ENCODE measurements around the gene KRTAP10-8. TPM values are rescaled to one million over a fixed set of nuclear protein-coding genes. Genes with fewer than 3 reads are reported as not detected.

Gene KRTAP10-8
- total and polyA plus RNA-seq, 2 of the 4 experiments (the other 2 are of a cell fraction), result not detected

DNA sequence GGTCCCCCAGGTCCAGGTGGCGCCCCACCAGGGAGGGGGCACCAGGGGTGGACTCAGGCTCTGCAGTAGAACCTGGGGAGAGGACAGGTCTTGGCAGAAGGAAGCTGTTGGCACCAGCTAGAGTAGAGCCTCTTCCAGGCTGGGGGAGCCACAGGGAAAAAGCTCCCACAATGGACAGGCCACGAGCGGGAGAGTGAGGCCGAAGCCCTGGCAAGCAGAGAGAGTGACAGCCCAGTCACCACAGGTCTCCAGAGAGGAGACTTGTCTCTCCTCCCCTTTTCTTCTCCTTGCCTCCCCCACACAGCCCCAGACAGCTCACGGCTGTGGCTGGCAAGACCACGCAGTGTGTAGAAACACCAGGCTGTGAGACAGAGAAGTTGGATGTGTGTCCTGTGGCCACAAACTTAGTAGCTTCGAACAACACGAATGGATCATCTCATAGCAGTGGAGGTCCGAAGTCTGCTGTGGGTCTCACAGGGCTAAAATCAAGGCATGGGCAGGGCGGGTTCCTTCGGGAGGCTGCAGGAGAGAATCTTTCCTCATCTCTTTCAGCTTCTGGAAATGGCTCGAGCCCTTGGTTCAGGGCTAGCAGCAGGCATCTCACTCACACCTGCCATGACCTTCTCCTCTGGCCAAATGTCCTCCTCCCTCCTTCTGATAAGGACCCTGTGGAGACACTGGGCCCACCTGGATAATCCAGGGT is 39.2 kb downstream of the KRTAP10-8 start:
- Histone ChIP-seq H4K8ac (ENCODE audit: low read depth in 2 of 2, low read length in 2 of 2) (no peak overlapping the region), H2AK5ac (ENCODE audit: low read depth, low read length) (no peak overlapping the region), H3K9me1 (ENCODE audit: insufficient read depth, low read length) (no peaks in the 10 kb centered on the region), H3K9ac (ENCODE audit: low read depth, low read length) (no peak overlapping the region), H3K36me3 (ENCODE audit: control insufficient read depth, insufficient read depth, low read length) (no peaks in the 10 kb centered on the region), H3K4ac (ENCODE audit: low read depth, low read length) (no peak overlapping the region), H3K9me3 (ENCODE audit: control insufficient read depth, insufficient read depth, low read length) (peaks cover 2% of the 10 kb centered on the region), H2AFZ (replicated peaks; ENCODE audit: low read length, poor library complexity) (no peak overlapping the region), H3K27ac (ENCODE audit: insufficient read depth, low read length) (no peak overlapping the region), H3K18ac (ENCODE audit: low read depth, low read length) (no peak overlapping the region), H3K23ac (ENCODE audit: low read depth, low read length) (no peak overlapping the region), H2BK20ac (ENCODE audit: low read depth, low read length) (no peak overlapping the region), H2BK120ac (ENCODE audit: low read depth, low read length) (no peak overlapping the region), H2BK5ac (ENCODE audit: low read depth, low read length, poor library complexity, severe bottlenecking) (no peak overlapping the region), H3K79me1 (ENCODE audit: low read depth in 1 of 2, low read length in 2 of 2) (no peaks in the 10 kb centered on the region), H4K5ac (ENCODE audit: low read depth, low read length) (no peak overlapping the region), H3K56ac (ENCODE audit: extremely low read depth, insufficient read depth, low read length) (no peak overlapping the region), H2AK9ac (replicated peaks; ENCODE audit: low read depth, low read length, poor library complexity) (no peak overlapping the region), H3K4me2 (ENCODE audit: low read depth, low read length) (no peak overlapping the region), H2BK15ac (ENCODE audit: low read depth, low read length) (no peak overlapping the region), H3K14ac (replicated peaks; ENCODE audit: low read depth, low read length) (no peak overlapping the region), H3K4me3 (ENCODE audit: insufficient read depth, low read depth, low read length) (no peak overlapping the region), H3K4me1 (ENCODE audit: control insufficient read depth, insufficient read depth, low read length) (no peaks in the 10 kb centered on the region), H4K20me1 (ENCODE audit: insufficient read depth, low read length) (no peaks in the 10 kb centered on the region), H4K91ac (ENCODE audit: insufficient read depth, low read depth, low read length) (no peak overlapping the region), H3K27me3 (ENCODE audit: control insufficient read depth, insufficient read depth, low read length) (no peaks in the 10 kb centered on the region; the same call in 1 of the 2 replicates)
- WGBS, 2 experiments (ENCODE audit: extremely low coverage in 2 of 2, insufficient read length in 1 of 2), result 59% methylated on average over 4 of the region's 12 CpGs; no CpG with 5 or more reads in 1 of the 2 experiments
- intact Hi-C loops (cut with micrococcal nuclease) (loop anchor here (10.0 kb wide), 1 partner anchor 64 kb away; the partner anchor contains the start of gene TSPEAR), dilution Hi-C loops (cut with HindIII; ENCODE audit: low sequenced_read_pairs, unreplicated experiment) (no loop called here), in situ Hi-C loops (cut with MboI; ENCODE audit: low sequenced_read_pairs) (no loop called here)
- DNase-seq, result no peak
- POLR2A ChIA-PET (ENCODE audit: unreplicated experiment), result no interaction called here
- no peak for TF ChIP-seq RAD21 (IDR thresholded peaks at IDR 0.05; ENCODE audit: low read length)
- TF ChIP-seq FOS (IDR thresholded peaks at IDR 0.05; ENCODE audit: low read depth, low read length), result no peak
- TF ChIP-seq, protein P1, sequence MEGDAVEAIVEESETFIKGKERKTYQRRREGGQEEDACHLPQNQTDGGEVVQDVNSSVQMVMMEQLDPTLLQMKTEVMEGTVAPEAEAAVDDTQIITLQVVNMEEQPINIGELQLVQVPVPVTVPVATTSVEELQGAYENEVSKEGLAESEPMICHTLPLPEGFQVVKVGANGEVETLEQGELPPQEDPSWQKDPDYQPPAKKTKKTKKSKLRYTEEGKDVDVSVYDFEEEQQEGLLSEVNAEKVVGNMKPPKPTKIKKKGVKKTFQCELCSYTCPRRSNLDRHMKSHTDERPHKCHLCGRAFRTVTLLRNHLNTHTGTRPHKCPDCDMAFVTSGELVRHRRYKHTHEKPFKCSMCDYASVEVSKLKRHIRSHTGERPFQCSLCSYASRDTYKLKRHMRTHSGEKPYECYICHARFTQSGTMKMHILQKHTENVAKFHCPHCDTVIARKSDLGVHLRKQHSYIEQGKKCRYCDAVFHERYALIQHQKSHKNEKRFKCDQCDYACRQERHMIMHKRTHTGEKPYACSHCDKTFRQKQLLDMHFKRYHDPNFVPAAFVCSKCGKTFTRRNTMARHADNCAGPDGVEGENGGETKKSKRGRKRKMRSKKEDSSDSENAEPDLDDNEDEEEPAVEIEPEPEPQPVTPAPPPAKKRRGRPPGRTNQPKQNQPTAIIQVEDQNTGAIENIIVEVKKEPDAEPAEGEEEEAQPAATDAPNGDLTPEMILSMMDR (conservative IDR thresholded peaks at IDR 0.05; ENCODE audit: low read depth, low read length), result no peak
- TF ChIP-seq MAZ (IDR thresholded peaks at IDR 0.05; ENCODE audit: borderline replicate concordance, low read depth, low read length), result no peak
- no peak for TF ChIP-seq POLR2A (IDR thresholded peaks at IDR 0.05; ENCODE audit: low read depth, low read length)
- no peak for TF ChIP-seq MXI1 (IDR thresholded peaks at IDR 0.05; ENCODE audit: borderline replicate concordance, low read depth, low read length)
- no peak for TF ChIP-seq CEBPB (IDR thresholded peaks at IDR 0.05; ENCODE audit: low read depth, low read length)
- TF ChIP-seq, protein P2, sequence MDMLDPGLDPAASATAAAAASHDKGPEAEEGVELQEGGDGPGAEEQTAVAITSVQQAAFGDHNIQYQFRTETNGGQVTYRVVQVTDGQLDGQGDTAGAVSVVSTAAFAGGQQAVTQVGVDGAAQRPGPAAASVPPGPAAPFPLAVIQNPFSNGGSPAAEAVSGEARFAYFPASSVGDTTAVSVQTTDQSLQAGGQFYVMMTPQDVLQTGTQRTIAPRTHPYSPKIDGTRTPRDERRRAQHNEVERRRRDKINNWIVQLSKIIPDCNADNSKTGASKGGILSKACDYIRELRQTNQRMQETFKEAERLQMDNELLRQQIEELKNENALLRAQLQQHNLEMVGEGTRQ (IDR thresholded peaks at IDR 0.05; ENCODE audit: low read depth, low read length), result no peak
- TF ChIP-seq RFX5 (IDR thresholded peaks at IDR 0.05; ENCODE audit: low read depth, low read length), result no peak
- no peak for TF ChIP-seq RCOR1 (IDR thresholded peaks at IDR 0.05; ENCODE audit: insufficient replicate concordance, low read length)
- no peak for TF ChIP-seq BHLHE40 (IDR thresholded peaks at IDR 0.05; ENCODE audit: low read depth, low read length)
- no peak for TF ChIP-seq CHD1 (IDR thresholded peaks at IDR 0.05; ENCODE audit: low read depth, low read length)
- TF ChIP-seq NFE2L2 (IDR thresholded peaks at IDR 0.05; ENCODE audit: low read depth, low read length), result no peak
- no peak for TF ChIP-seq SMC3 (IDR thresholded peaks at IDR 0.05; ENCODE audit: low read depth, low read length)
- no peak for TF ChIP-seq ELK1 (IDR thresholded peaks at IDR 0.05; ENCODE audit: borderline replicate concordance, low read depth, low read length)
- TF ChIP-seq MAFK (IDR thresholded peaks at IDR 0.05; ENCODE audit: low read depth, low read length), result no peak
- CTCF ChIA-PET, result no interaction called here
- ATAC-seq (ENCODE audit: low read depth), result no peak
- no TSS peak for BruUV-seq (replicated peaks)

Measured in IMR-90 (cell line).